Retinal pigment epithelial cell (primary cell): ENCODE results near the gene CYFIP2.
A peak's percentile ranks its signal among the peaks of the same experiment; 100 is the strongest.

ENCODE experiments used
- DNase-seq: peaks from one replicate; pipeline ENCODE4 v3.0.0-alpha.2; 2010; ENCODE audit warnings: low read depth
- H3K4me3 ChIP-seq: 2 replicates; pipeline ENCODE4 v1.5.1; 2011; ENCODE audit warnings: mild to moderate bottlenecking, low read length, control low read depth, moderate library complexity
- TF ChIP-seq, protein P1 (sequence below): conservative IDR thresholded peaks from 2 replicates; pipeline ENCODE4 v1.5.1; 2011; ENCODE audit warnings: low read depth, low read length, control low read depth, inconsistent platforms

CYFIP2 gene

DNA sequence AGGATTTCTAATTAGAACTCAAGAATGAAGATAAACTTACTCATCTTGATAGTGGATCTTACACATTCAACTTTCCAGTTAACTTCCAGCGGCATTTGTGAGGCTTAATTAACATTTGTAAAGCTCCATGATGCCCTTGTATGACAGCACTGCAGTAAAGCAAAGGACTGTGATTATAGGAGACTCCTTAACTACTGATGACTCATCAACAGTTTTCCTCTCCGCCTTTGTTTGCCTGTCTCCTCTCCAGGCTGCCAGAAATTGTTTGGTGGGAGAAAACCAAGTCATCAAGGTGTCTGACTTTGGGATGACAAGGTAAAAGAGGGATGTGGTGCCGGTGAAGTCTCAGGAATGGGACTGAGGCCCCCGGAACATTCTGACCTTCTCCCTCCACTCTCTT is 20.4 kb upstream of the CYFIP2 start:
- DNase-seq, result no peak
- H3K4me3 ChIP-seq, result no peak overlapping the region
- TF ChIP-seq, protein P1, sequence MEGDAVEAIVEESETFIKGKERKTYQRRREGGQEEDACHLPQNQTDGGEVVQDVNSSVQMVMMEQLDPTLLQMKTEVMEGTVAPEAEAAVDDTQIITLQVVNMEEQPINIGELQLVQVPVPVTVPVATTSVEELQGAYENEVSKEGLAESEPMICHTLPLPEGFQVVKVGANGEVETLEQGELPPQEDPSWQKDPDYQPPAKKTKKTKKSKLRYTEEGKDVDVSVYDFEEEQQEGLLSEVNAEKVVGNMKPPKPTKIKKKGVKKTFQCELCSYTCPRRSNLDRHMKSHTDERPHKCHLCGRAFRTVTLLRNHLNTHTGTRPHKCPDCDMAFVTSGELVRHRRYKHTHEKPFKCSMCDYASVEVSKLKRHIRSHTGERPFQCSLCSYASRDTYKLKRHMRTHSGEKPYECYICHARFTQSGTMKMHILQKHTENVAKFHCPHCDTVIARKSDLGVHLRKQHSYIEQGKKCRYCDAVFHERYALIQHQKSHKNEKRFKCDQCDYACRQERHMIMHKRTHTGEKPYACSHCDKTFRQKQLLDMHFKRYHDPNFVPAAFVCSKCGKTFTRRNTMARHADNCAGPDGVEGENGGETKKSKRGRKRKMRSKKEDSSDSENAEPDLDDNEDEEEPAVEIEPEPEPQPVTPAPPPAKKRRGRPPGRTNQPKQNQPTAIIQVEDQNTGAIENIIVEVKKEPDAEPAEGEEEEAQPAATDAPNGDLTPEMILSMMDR, result no peak

DNA sequence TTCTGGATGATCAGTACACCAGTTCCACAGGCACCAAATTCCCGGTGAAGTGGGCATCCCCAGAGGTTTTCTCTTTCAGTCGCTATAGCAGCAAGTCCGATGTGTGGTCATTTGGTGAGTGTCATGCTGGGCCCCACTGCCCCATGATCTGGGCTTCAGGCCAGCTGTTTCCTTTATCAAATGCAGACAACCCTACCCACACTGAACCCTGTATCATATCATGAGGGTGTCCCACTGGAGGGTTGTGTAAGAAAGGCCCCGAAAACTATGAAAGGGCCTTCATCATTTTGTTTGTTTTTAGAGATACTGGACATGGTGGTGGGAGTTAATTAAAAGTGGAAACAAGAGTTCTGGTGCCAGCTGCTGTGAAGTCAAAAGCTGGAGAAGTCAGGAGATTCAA is 20.0 kb upstream of the CYFIP2 start:
- TF ChIP-seq, protein P1, result no peak
- no peak for DNase-seq
- no peak overlapping the region for H3K4me3 ChIP-seq

DNA sequence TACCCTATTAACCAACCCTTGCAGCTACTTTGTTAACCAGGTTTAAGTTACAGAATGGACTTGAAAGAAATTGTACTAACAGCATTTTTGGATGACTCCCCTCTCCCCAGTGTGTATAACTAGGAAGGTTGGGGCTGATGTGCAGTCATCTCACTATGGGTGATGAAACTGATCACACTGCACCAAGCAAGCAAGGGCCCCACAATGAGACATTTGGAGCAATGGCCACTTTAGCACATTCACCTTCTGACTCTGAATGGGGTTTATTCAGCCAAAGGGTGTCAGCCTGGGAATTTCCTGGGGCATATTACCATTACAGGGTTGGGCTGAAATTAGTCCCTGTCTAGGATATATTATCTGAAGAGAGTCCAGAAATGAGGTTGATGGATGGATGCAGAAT is 18.7 kb upstream of the CYFIP2 start:
- DNase-seq, result no peak
- TF ChIP-seq, protein P1, result no peak

DNA sequence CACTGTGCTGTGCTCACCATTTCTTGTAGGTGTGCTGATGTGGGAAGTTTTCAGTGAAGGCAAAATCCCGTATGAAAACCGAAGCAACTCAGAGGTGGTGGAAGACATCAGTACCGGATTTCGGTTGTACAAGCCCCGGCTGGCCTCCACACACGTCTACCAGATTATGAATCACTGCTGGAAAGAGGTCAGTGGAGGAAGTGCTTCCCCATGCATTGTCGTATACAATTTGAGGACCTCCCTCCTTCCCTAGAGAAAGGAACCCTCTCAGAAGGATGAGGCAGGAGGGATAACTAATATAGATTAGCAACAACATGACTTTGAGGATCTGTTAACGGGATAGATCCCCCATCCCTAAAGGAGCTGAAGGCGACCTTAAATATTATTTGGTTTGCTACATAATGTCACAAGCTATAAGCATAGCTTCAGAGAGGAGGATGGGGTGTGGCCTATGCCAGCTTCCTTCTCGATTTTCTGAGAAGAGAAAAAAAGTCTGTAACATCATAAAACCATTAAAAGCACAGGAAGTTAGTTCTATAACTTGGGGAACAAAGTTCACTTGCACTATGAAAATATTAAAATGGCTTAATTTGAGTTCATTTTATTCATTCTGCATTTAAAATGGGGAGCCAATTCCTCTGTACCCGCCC is 17.0 kb upstream of the CYFIP2 start:
- TF ChIP-seq, protein P1, result no peak
- no peak overlapping the region for H3K4me3 ChIP-seq
- no peak for DNase-seq

More for the DNA sequence above, 18.7 kb upstream of the CYFIP2 start:
- no peak overlapping the region for H3K4me3 ChIP-seq

DNA sequence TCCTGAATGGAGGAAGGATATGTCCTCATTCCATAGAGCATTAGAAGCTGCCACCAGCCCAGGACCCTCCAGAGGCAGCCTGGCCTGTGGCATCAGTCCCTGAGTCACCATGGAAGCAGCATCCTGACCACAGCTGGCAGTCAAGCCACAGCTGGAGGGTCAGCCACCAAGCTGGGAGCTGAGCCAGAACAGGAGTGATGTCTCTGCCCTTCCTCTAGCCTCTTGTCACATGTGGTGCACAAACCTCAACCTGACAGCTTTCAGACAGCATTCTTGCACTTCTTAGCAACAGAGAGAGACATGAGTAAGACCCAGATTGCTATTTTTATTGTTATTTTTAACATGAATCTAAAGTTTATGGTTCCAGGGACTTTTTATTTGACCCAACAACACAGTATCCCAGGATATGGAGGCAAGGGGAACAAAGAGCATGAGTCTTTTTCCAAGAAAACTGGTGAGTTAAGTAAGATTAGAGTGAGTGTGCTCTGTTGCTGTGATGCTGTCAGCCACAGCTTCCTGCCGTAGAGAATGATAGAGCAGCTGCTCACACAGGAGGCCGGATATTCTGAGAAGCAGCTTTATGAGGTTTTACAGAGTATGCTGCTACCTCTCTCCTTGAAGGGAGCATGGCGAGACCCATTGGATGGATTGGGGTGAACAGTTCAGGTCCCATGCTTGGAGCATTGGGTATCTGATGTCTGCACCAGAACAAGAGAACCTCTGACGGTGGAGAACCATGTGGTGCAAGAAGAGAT is 13.0 kb upstream of the CYFIP2 start:
- DNase-seq, result no peak
- H3K4me3 ChIP-seq, result no peak overlapping the region
- TF ChIP-seq, protein P1, result no peak

DNA sequence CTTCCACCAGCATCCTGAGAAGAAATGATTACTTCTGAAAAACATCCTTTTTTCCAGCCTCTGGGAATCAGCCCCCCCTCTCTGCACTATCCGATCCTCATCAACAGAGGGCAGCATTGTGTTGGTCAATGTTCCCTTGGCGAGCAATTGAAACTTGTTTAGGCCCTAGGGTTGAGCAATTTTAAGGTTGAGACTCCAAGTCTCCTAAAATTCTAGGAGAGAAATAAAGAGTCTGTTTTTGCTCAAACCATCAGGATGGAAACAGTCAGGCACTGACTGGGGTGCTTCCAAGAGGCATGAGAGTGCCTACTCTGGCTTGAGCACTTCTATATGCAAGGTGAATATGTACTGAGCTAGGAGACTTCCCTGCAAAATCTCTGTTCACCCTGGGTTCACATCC is 12.4 kb upstream of the CYFIP2 start:
- TF ChIP-seq, protein P1, result peak; percentile 98
- DNase-seq, result no peak

DNA sequence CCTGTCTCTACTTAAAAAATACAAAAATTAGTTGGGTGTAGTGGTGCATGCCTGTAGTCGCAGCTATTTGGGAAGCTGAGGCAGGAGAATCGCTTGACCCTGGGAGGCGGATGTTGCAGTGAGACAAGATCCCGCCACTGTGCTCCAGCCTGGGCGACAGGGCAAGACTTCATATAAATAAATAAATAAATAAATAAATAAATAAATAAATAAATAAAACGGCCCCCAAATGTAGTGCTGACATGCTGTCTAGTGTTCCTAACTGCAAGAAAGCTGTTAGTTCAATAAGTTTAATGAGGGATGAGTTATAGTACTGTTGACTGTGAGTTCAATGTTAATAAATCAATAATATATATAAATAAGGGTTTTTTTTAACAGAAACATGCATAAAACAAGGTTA is 7.5 kb upstream of the CYFIP2 start:
- TF ChIP-seq, protein P1, result no peak
- DNase-seq, result no peak
- no peak overlapping the region for H3K4me3 ChIP-seq

More for the DNA sequence above, 12.4 kb upstream of the CYFIP2 start:
- H3K4me3 ChIP-seq, result no peak overlapping the region
